Lung (tissue), 12 donors: ENCODE results near the gene SCMH1. TPM values are rescaled to one million over a fixed set of nuclear protein-coding genes. Genes with fewer than 3 reads are reported as not detected.
"Not testable (repeated sequence)": the region's sequence is repeated elsewhere in the genome, so short reads cannot be mapped to it uniquely, and the experiment has no call there.

Experiments used
- ATAC-seq: fragments of 200-7000 bp; cut with Tn5 transposase; one replicate; pipeline ENCODE4 v1.9.1; 2020; ENCODE audit warnings: moderate number of reproducible peaks; ENCODE audit not compliant: insufficient read depth, low FRiP score
- DNase-seq, 3 donors: peaks; one replicate each; pipeline ENCODE4 v3.0.0-alpha.2; 2013 to 2017
- H3K27ac ChIP-seq, 2 donors: one replicate each; pipeline ENCODE4 v1.5.1; 2013; ENCODE audit warnings: mild to moderate bottlenecking in 2 of 2, moderate library complexity in 2 of 2, control low read depth in 1 of 2, inconsistent platforms in 1 of 2, low read depth in 1 of 2, low read length in 1 of 2
- H3K27me3 ChIP-seq, 3 donors: one replicate each; pipeline ENCODE4 v1.5.1; 2013; ENCODE audit warnings: low read length in 2 of 3; ENCODE audit not compliant: control insufficient read depth in 3 of 3, insufficient read depth in 3 of 3
- H3K36me3 ChIP-seq, 4 donors: one replicate each; pipeline ENCODE4 v1.5.1; 2013; ENCODE audit warnings: low read length in 4 of 4, mild to moderate bottlenecking in 1 of 4, moderate library complexity in 1 of 4; ENCODE audit not compliant: control insufficient read depth in 4 of 4, insufficient read depth in 4 of 4
- H3K4me1 ChIP-seq, 5 donors: one replicate each; pipeline ENCODE4 v1.5.1; 2013; ENCODE audit warnings: low read length in 5 of 5, mild to moderate bottlenecking in 2 of 5, moderate library complexity in 1 of 5; ENCODE audit not compliant: control insufficient read depth in 5 of 5, insufficient read depth in 5 of 5
- H3K4me3 ChIP-seq: one replicate; pipeline ENCODE4 v1.5.1; 2013; ENCODE audit warnings: mild to moderate bottlenecking, control low read depth, moderate library complexity
- H3K9ac ChIP-seq, 2 donors: one replicate each; pipeline ENCODE4 v1.5.1; 2013; ENCODE audit warnings: low read length in 2 of 2, control low read depth in 1 of 2; ENCODE audit not compliant: insufficient read depth in 1 of 2
- H3K9me3 ChIP-seq, 4 donors: one replicate each; pipeline ENCODE4 v1.5.1; 2013; ENCODE audit warnings: low read length in 3 of 4, mild to moderate bottlenecking in 1 of 4, moderate library complexity in 1 of 4; ENCODE audit not compliant: control insufficient read depth in 4 of 4, insufficient read depth in 3 of 4
- WGBS, 2 donors: extraction: QIAGEN DNeasy Blood & Tissue Kit; methylation state at CpG; one replicate each; pipeline ENCODE4 v1.1.7; 2013; 5-methylcytosine and 5-hydroxymethylcytosine counted together
- polyA plus RNA-seq, 2 donors: library from polyadenylated mRNA; stranded (reverse); fragments of 200-250 nt; gene quantifications; one replicate each; pipeline ENCODE4 v1.2.1, GENCODE V29; 2013
- total RNA-seq, 2 donors: library from RNA; depleted of rRNA in 1 of 2; stranded (reverse); fragments of >200 nt in 1 of 2; gene quantifications; one replicate each; pipeline ENCODE4 v1.2.1, GENCODE V29; 2014 to 2021
- TF ChIP-seq, protein P1 (sequence below): IDR thresholded peaks from 2 replicates; pipeline ENCODE4 v1.5.1; 2012; ENCODE audit warnings: mild to moderate bottlenecking; ENCODE audit errors: control extremely low read depth, extremely low read depth
- donor health status: control.
- donor health status: control.
- donor health status: Bipolar disorder and iron deficiency.
- donor health status: healthy.
- donor health status: DM: yes; HTN: yes; CAD: no.

The SCMH1 gene
- total and polyA plus RNA-seq, 4 donors: 20.7 to 43.5 (median 28.8) TPM

DNA sequence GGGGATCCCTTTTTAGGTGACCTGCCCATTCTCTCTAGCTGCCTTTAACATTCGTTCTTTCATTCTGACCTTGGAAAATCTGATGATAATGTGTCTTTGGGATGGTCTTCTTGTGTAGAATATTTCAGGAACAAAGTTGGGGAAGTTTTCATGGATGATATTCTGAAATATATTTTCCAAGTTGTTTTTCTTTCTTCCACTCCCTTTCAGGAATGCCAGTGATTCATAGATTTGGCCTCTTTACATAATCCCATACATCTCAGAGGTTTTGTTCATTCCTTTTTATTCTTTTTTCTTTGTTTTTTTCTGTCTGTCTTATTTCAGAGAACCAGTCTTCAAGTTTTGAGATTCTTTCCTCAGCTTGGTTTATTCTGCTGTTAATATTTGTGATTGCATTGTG, 13.9 kb upstream of the SCMH1 start:
- ATAC-seq: no peak
- H3K36me3 ChIP-seq: no peaks in the 10 kb centered on the region

GRCh38 chr1:41251120-41251519, 9.0 kb upstream of the SCMH1 start:
- not testable (repeated sequence) for H3K36me3 ChIP-seq, H3K27me3 ChIP-seq, DNase-seq, H3K4me1 ChIP-seq, H3K9me3 ChIP-seq, H3K27ac ChIP-seq, ATAC-seq, H3K4me3 ChIP-seq, H3K9ac ChIP-seq
- 96 to 98% methylated on average over 1 of the region's 1 CpG for WGBS, 2 donors

More for the DNA sequence above, 13.9 kb upstream of the SCMH1 start:
- no peak overlapping the region for H3K9ac ChIP-seq
- H3K27me3 ChIP-seq: no peaks in the 10 kb centered on the region
- WGBS, 2 donors: 94 to 97% methylated on average over 1 of the region's 1 CpG
- TF ChIP-seq, protein P1, sequence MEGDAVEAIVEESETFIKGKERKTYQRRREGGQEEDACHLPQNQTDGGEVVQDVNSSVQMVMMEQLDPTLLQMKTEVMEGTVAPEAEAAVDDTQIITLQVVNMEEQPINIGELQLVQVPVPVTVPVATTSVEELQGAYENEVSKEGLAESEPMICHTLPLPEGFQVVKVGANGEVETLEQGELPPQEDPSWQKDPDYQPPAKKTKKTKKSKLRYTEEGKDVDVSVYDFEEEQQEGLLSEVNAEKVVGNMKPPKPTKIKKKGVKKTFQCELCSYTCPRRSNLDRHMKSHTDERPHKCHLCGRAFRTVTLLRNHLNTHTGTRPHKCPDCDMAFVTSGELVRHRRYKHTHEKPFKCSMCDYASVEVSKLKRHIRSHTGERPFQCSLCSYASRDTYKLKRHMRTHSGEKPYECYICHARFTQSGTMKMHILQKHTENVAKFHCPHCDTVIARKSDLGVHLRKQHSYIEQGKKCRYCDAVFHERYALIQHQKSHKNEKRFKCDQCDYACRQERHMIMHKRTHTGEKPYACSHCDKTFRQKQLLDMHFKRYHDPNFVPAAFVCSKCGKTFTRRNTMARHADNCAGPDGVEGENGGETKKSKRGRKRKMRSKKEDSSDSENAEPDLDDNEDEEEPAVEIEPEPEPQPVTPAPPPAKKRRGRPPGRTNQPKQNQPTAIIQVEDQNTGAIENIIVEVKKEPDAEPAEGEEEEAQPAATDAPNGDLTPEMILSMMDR: no peak
- H3K4me1 ChIP-seq: peaks cover 0 to 2% (median 0%) of the 10 kb centered on the region in 5 donors
- no peak overlapping the region for H3K27ac ChIP-seq
- peaks cover 0 to 3% (median 0%) of the 10 kb centered on the region in 4 donors for H3K9me3 ChIP-seq
- H3K4me3 ChIP-seq: no peak overlapping the region
- no peak for DNase-seq

- no peak overlapping the region for H3K9ac ChIP-seq
- whole genome bisulfite sequencing, 2 donors: 89 to 92% methylated on average over 5 of the region's 5 CpGs
- peaks cover 0 to 3% (median 0%) of the 10 kb centered on the region in 4 donors for H3K9me3 ChIP-seq
- no peak overlapping the region for H3K4me3 ChIP-seq
- no peaks in the 10 kb centered on the region for H3K36me3 ChIP-seq
- H3K4me1 ChIP-seq: peaks cover 0 to 7% (median 0%) of the 10 kb centered on the region in 5 donors
- DNase-seq: no peak
- TF ChIP-seq, protein P1: no peak
- no peak for ATAC-seq
- no peaks in the 10 kb centered on the region for H3K27me3 ChIP-seq
- H3K27ac ChIP-seq: no peak overlapping the region
Observed at GRCh38 chr1:41249319-41249718, 7.2 kb upstream of the SCMH1 start.

- Histone ChIP-seq H3K36me3 (no peaks in the 10 kb centered on the region), H3K27me3 (no peaks in the 10 kb centered on the region), H3K4me1 (peaks cover 0 to 17% (median 0%) of the 10 kb centered on the region in 5 donors), H3K9ac (no peak overlapping the region), H3K9me3 (no peaks in the 10 kb centered on the region), H3K4me3 (no peak overlapping the region), H3K27ac (no peak overlapping the region)
- 52 to 62% methylated on average over 1 of the region's 1 CpG for WGBS, 2 donors
- TF ChIP-seq, protein P1: no peak
- DNase-seq (no peak), ATAC-seq (no peak)
Observed at GRCh38 chr1:41246568-41246967, 4.5 kb upstream of the SCMH1 start.
